GM19467 (cell line): Measurements from ENCODE around the gene ERCC6L2.

Experiments
- ATAC-seq: cut with Tn5 transposase; IDR thresholded peaks from one replicate; pipeline ENCODE4 v1.9.1; 2021; ENCODE audit warnings: mild to moderate bottlenecking, moderate library complexity; ENCODE audit not compliant: unreplicated experiment

The ERCC6L2 gene

GRCh38 chr9:95910770-95911340 lies 35.4 kb downstream of the ERCC6L2 start:
- ATAC-seq: no peak

GRCh38 chr9:95912773-95913172 lies 37.3 kb downstream of the ERCC6L2 start:
- ATAC-seq: no peak

GRCh38 chr9:95920017-95920416 lies 44.5 kb downstream of the ERCC6L2 start:
- no peak for ATAC-seq

- ATAC-seq: no peak
Observed at GRCh38 chr9:95923794-95924193, 48.3 kb downstream of the ERCC6L2 start.

GRCh38 chr9:95924987-95925386 lies 49.5 kb downstream of the ERCC6L2 start:
- no peak for ATAC-seq

- ATAC-seq: no peak
Observed at GRCh38 chr9:95927271-95928004, 51.9 kb downstream of the ERCC6L2 start.

GRCh38 chr9:95930277-95930676 lies 54.8 kb downstream of the ERCC6L2 start:
- no peak for ATAC-seq

- ATAC-seq: no peak
Observed at GRCh38 chr9:95935861-95936578, 60.5 kb downstream of the ERCC6L2 start.

- no peak for ATAC-seq
Observed at GRCh38 chr9:95936579-95937075, 61.1 kb downstream of the ERCC6L2 start.

- ATAC-seq: no peak
Observed at GRCh38 chr9:95937131-95937530, 61.6 kb downstream of the ERCC6L2 start.

- ATAC-seq: no peak
Observed at GRCh38 chr9:95938724-95939123, 63.2 kb downstream of the ERCC6L2 start.

- ATAC-seq: no peak
Observed at GRCh38 chr9:95939472-95939871, 64.0 kb downstream of the ERCC6L2 start.

- no peak for ATAC-seq
Observed at GRCh38 chr9:95940265-95940664, 64.8 kb downstream of the ERCC6L2 start.

- no peak for ATAC-seq
Observed at GRCh38 chr9:95942016-95942415, 66.5 kb downstream of the ERCC6L2 start.

- no peak for ATAC-seq
Observed at GRCh38 chr9:95947118-95947517, 71.6 kb downstream of the ERCC6L2 start.

GRCh38 chr9:95952471-95952870 lies 77.0 kb downstream of the ERCC6L2 start:
- no peak for ATAC-seq

GRCh38 chr9:95953986-95954385 lies 78.5 kb downstream of the ERCC6L2 start:
- no peak for ATAC-seq

GRCh38 chr9:95954940-95955339 lies 79.4 kb downstream of the ERCC6L2 start:
- no peak for ATAC-seq

- ATAC-seq: no peak
Observed at GRCh38 chr9:95962936-95963335, 87.4 kb downstream of the ERCC6L2 start.

- ATAC-seq: no peak
Observed at GRCh38 chr9:95963659-95964058, 88.2 kb downstream of the ERCC6L2 start.

- no peak for ATAC-seq
Observed at GRCh38 chr9:95966306-95966705, 90.8 kb downstream of the ERCC6L2 start.

- ATAC-seq: no peak
Observed at GRCh38 chr9:95970317-95970716, 94.8 kb downstream of the ERCC6L2 start.
